GM21423 (cell line): ENCODE data around the gene TP53AIP1.

Source experiments
- ATAC-seq: cut with Tn5 transposase; IDR thresholded peaks from one replicate; pipeline ENCODE4 v1.9.1; 2021; ENCODE audit warnings: mild to moderate bottlenecking, moderate library complexity; ENCODE audit not compliant: unreplicated experiment

The TP53AIP1 gene

GRCh38 chr11:128891913-128892398 is 50.7 kb downstream of the TP53AIP1 start:
- ATAC-seq: no peak

- ATAC-seq: no peak
Observed at GRCh38 chr11:128890543-128891368, 51.9 kb downstream of the TP53AIP1 start, which contains the start of gene KCNJ5. TSS of gene KCNJ5 (plus strand) at chr11:128891356. CDS start at chr11:128911274, 19,918 bp downstream.

GRCh38 chr11:128890216-128890542 is 52.5 kb downstream of the TP53AIP1 start:
- no peak for ATAC-seq

- no peak for ATAC-seq
Observed at GRCh38 chr11:128889657-128890213, 52.9 kb downstream of the TP53AIP1 start.

- no peak for ATAC-seq
Observed at GRCh38 chr11:128888034-128888985, 54.4 kb downstream of the TP53AIP1 start.

- ATAC-seq: no peak
Observed at GRCh38 chr11:128886406-128887124, 56.1 kb downstream of the TP53AIP1 start.
